HCT116 (cell line): ENCODE results near the gene FAM171A1. TPM values are rescaled to one million over a fixed set of nuclear protein-coding genes. Genes with fewer than 3 reads are reported as not detected.

Experiments used
- ATAC-seq: fragments of 200-7000 bp; cut with Tn5 transposase; 2 replicates; pipeline ENCODE4 v1.9.1; 2020; ENCODE audit warnings: mild to moderate bottlenecking, moderate library complexity
- BruUV-seq: library from RNA; stranded (reverse); fragments of 400-500 nt; replicated peaks from 2 replicates; lab custom pipeline; 2021; lab: Mats Ljungman, UMichigan
- CTCF ChIA-PET: fragments of 300-600 bp; sonication (Branson Sonifier 250); formaldehyde crosslinking; loops from one replicate; lab custom pipeline; 2021; ENCODE audit warnings: antibody characterized with exemption; lab: Charles Lee
- POLR2A ChIA-PET: fragments of 300-600, 350-600 bp; sonication (Branson Sonifier 250); formaldehyde crosslinking; loops from one replicate; lab custom pipeline; 2021; ENCODE audit warnings: antibody characterized with exemption; lab: Charles Lee
- RAD21 ChIA-PET, 2 experiments: fragments of 300-600 bp; sonication (Branson Sonifier 250); formaldehyde crosslinking; loops; one replicate each; lab custom pipeline; 2023; ENCODE audit warnings: low total read pairs in 2 of 2; ENCODE audit not compliant: uncharacterized antibody in 2 of 2, unreplicated experiment in 2 of 2, low non-redundant PET in 1 of 2; lab: Charles Lee
- DNase-seq: peaks from one replicate; pipeline ENCODE4 v3.0.0-alpha.2; 2010; ENCODE audit warnings: low read depth, low spot score
- H2AFZ ChIP-seq: fragments of 200-600 bp; shearing (Covaris generic), sonication (generic); 2 replicates; pipeline ENCODE4 v1.6.1; 2017; ENCODE audit warnings: low read depth, mixed run types, mixed read lengths, antibody characterized with exemption, low read length; ENCODE audit not compliant: poor library complexity, severe bottlenecking
- H3K27ac ChIP-seq: 2 replicates; pipeline ENCODE4 v1.5.1; 2012; ENCODE audit warnings: low read depth, low read length
- H3K27me3 ChIP-seq: fragments of 200-600 bp; sonication (generic); 2 replicates; pipeline ENCODE4 v1.6.1; 2016; ENCODE audit warnings: mixed run types, low read length, mixed read lengths; ENCODE audit not compliant: insufficient read depth
- H3K36me3 ChIP-seq, 2 experiments: fragments of 200-500 bp in 1 of 2; fragments of 200-600 bp in 1 of 2; sonication (Bioruptor generic) in 1 of 2; sonication (generic) in 1 of 2; 2 replicates each; pipeline versions ENCODE4 v1.5.1 to v1.6.1; 2014 to 2016; ENCODE audit warnings: low read length in 2 of 2, inconsistent platforms in 1 of 2, mixed read lengths in 1 of 2, mixed run types in 1 of 2; ENCODE audit not compliant: insufficient read depth in 2 of 2, control insufficient read depth in 1 of 2
- H3K4me1 ChIP-seq, 2 experiments: fragments of 200-600 bp in 1 of 2; sonication (generic) in 1 of 2; 2 replicates each; pipeline versions ENCODE4 v1.5.1 to v1.6.1; 2012 to 2017; ENCODE audit warnings: low read length in 2 of 2, inconsistent platforms in 1 of 2, mild to moderate bottlenecking in 1 of 2, mixed read lengths in 1 of 2, mixed run types in 1 of 2, moderate library complexity in 1 of 2; ENCODE audit not compliant: insufficient read depth in 2 of 2, control insufficient read depth in 1 of 2
- H3K4me2 ChIP-seq: fragments of 200-600 bp; sonication (generic); 2 replicates; pipeline ENCODE4 v1.6.1; 2017; ENCODE audit warnings: mixed run types, low read length, mixed read lengths
- H3K4me3 ChIP-seq, 2 experiments: fragments of 200-600 bp in 1 of 2; sonication (generic) in 1 of 2; replicated peaks in 1 of 2; 2 replicates each; pipeline ENCODE4 v1.5.1; 2011 to 2016; ENCODE audit warnings: low read length in 2 of 2, control low read depth in 1 of 2, low read depth in 1 of 2, mild to moderate bottlenecking in 1 of 2, mixed read lengths in 1 of 2, mixed run types in 1 of 2
- H3K79me2 ChIP-seq: fragments of 200-600 bp; sonication (generic); 2 replicates; pipeline ENCODE4 v1.6.1; 2017; ENCODE audit warnings: mild to moderate bottlenecking, mixed run types, low read length, moderate library complexity, mixed read lengths; ENCODE audit not compliant: insufficient read depth
- H3K9ac ChIP-seq: fragments of 200-600 bp; sonication (generic); 2 replicates; pipeline ENCODE4 v1.6.1; 2016; ENCODE audit warnings: low read length, mixed read lengths
- H3K9me2 ChIP-seq: fragments of 200-600 bp; sonication (generic), shearing (Covaris generic); 2 replicates; pipeline ENCODE4 v1.6.1; 2017; ENCODE audit warnings: mixed run types, mild to moderate bottlenecking, moderate library complexity; ENCODE audit not compliant: insufficient read depth
- H3K9me3 ChIP-seq, 2 experiments: fragments of 200-500 bp in 1 of 2; fragments of 200-600 bp in 1 of 2; sonication (Bioruptor generic) in 1 of 2; sonication (generic) in 1 of 2; 2 replicates each; pipeline ENCODE4 v1.6.1; 2014 to 2017; ENCODE audit warnings: low read length in 2 of 2, mixed read lengths in 2 of 2, inconsistent platforms in 1 of 2, low read depth in 1 of 2, mild to moderate bottlenecking in 1 of 2, mixed run types in 1 of 2, moderate library complexity in 1 of 2; ENCODE audit not compliant: control insufficient read depth in 1 of 2, insufficient read depth in 1 of 2
- H4K20me1 ChIP-seq: fragments of 200-600 bp; sonication (generic), shearing (Covaris generic); 2 replicates; pipeline ENCODE4 v1.6.1; 2017; ENCODE audit warnings: mixed run types, mild to moderate bottlenecking, moderate library complexity; ENCODE audit not compliant: insufficient read depth
- CBX3 ChIP-seq: IDR thresholded peaks from 2 replicates; pipeline ENCODE4 v1.6.1; 2012; ENCODE audit warnings: low read depth
- CEBPB ChIP-seq: IDR thresholded peaks from 2 replicates; pipeline ENCODE4 v1.6.1; 2012; ENCODE audit warnings: low read depth
- EGR1 ChIP-seq: IDR thresholded peaks from 2 replicates; pipeline ENCODE4 v1.6.1; 2012; ENCODE audit warnings: low read depth
- EZH2 ChIP-seq: fragments of 200-600 bp; sonication (generic); IDR thresholded peaks from 2 replicates; pipeline ENCODE4 v1.6.1; 2017; ENCODE audit warnings: antibody characterized with exemption, mixed run types
- EZH2phosphoT487 ChIP-seq: fragments of 200-600 bp; IDR thresholded peaks from 2 replicates; pipeline ENCODE4 v1.6.1; 2018; ENCODE audit warnings: antibody characterized with exemption, borderline replicate concordance
- FOSL1 ChIP-seq: IDR thresholded peaks from 2 replicates; pipeline ENCODE4 v1.6.1; 2012; ENCODE audit warnings: low read depth
- JUND ChIP-seq: IDR thresholded peaks from 2 replicates; pipeline ENCODE4 v1.6.1; 2012
- POLR2AphosphoS5 ChIP-seq: IDR thresholded peaks from 2 replicates; pipeline ENCODE4 v1.6.1; 2011; ENCODE audit warnings: mild to moderate bottlenecking, low read depth, low read length, moderate library complexity
- SIN3A ChIP-seq: IDR thresholded peaks from 2 replicates; pipeline ENCODE4 v1.6.1; 2012; ENCODE audit warnings: low read depth
- SP1 ChIP-seq: IDR thresholded peaks from 2 replicates; pipeline ENCODE4 v1.6.1; 2012; ENCODE audit warnings: low read depth
- TCF7L2 ChIP-seq: IDR thresholded peaks from 2 replicates; pipeline ENCODE4 v1.7.0; 2011; ENCODE audit warnings: borderline replicate concordance, inconsistent platforms; ENCODE audit not compliant: insufficient read depth, insufficient read length; ENCODE audit errors: extremely low read depth
- YY1 ChIP-seq: IDR thresholded peaks from 2 replicates; pipeline ENCODE4 v1.6.1; 2011; ENCODE audit warnings: low read length, low read depth, moderate library complexity, mild to moderate bottlenecking; ENCODE audit not compliant: insufficient replicate concordance; ENCODE audit errors: extremely low read depth
- ZFX ChIP-seq: fragments of 450-650 bp; IDR thresholded peaks from 2 replicates; pipeline ENCODE4 v1.6.1; 2017
- ZNF274 ChIP-seq: fragments of 200-500 bp; sonication (Bioruptor generic); IDR thresholded peaks from 2 replicates; pipeline ENCODE4 v1.6.1; 2014; ENCODE audit warnings: mild to moderate bottlenecking, low read depth, low read length, inconsistent platforms
- intact Hi-C: fragments of 100-400 bp; cut with micrococcal nuclease; formaldehyde crosslinking; loops from 2 replicates; pipeline ENCODE4 v1.10.0; 2022
- total RNA-seq: library from RNA; stranded (reverse); gene quantifications from one replicate; pipeline ENCODE4 v1.2.1, GENCODE V29; 2021; ENCODE audit not compliant: unreplicated experiment
- TF ChIP-seq, protein P1 (sequence below): IDR thresholded peaks from 2 replicates; pipeline ENCODE4 v1.6.1; 2011; ENCODE audit warnings: mild to moderate bottlenecking, low read length, moderate library complexity; ENCODE audit not compliant: insufficient replicate concordance; ENCODE audit errors: extremely low read depth

The FAM171A1 gene
- total RNA-seq, 1 experiment from 2014 or later, result 32.5 TPM

DNA sequence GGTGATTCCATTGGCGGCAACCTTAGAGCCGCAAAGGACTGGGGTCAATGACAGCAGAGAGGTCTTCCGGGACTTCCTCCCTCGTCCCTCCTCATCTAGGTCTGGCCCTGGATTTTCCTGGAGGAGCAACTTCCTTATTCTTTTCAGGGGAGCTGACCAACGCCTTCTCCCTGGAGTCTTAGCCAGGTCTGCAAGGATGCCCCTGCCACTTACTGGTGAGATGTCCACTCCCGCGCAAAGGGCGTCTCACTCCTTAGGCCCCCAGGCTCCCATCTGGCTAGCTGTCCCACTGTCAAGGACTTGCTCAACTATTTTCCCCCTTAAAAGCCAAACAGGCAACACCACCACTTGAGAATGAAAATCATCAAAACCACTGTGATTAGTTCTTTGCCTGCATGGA lies 160.6 kb downstream of the FAM171A1 start:
- Histone ChIP-seq H3K27me3 (no peaks in the 10 kb centered on the region), H3K4me1 (peaks cover 24 to 51% of the 10 kb centered on the region in 2 experiments), H3K27ac (peak overlapping the region; percentile 53; the same call in 1 of the 2 replicates), H3K9me3 (no peaks in the 10 kb centered on the region), H3K36me3 (0 out of 4 replicates have a peak, but pooled peaks cover 0 to 2% of the 10 kb centered on the region in 2 experiments), H4K20me1 (no peaks in the 10 kb centered on the region), H3K79me2 (no peaks in the 10 kb centered on the region), H3K9ac (no peak overlapping the region), H3K9me2 (no peaks in the 10 kb centered on the region), H2AFZ (no peak overlapping the region), H3K4me3 (0 out of 4 replicates have a peak overlapping the region, but pooled peaks of 1 of the 2 experiments have one; percentile 15), H3K4me2 (peak overlapping the region; percentile 60)
- intact Hi-C loops, result loop anchor here (2.0 kb wide), 1 partner anchor 160 kb away; the partner anchor contains the start of gene FAM171A1
- RAD21 ChIA-PET, result no interaction called here
- BruUV-seq, result no TSS peak
- CTCF ChIA-PET, result no interaction called here
- DNase-seq (no peak), ATAC-seq (no peak)
- POLR2A ChIA-PET, result no interaction called here
- TF ChIP-seq EZH2 (no peak), POLR2AphosphoS5 (no peak), EZH2phosphoT487 (no peak), SIN3A (no peak), ZFX (no peak), CEBPB (no peak), YY1 (no peak), EGR1 (no peak), JUND (no peak), CBX3 (no peak), TCF7L2 (no peak), SP1 (no peak), FOSL1 (no peak), ZNF274 (no peak)
- TF ChIP-seq, protein P1, sequence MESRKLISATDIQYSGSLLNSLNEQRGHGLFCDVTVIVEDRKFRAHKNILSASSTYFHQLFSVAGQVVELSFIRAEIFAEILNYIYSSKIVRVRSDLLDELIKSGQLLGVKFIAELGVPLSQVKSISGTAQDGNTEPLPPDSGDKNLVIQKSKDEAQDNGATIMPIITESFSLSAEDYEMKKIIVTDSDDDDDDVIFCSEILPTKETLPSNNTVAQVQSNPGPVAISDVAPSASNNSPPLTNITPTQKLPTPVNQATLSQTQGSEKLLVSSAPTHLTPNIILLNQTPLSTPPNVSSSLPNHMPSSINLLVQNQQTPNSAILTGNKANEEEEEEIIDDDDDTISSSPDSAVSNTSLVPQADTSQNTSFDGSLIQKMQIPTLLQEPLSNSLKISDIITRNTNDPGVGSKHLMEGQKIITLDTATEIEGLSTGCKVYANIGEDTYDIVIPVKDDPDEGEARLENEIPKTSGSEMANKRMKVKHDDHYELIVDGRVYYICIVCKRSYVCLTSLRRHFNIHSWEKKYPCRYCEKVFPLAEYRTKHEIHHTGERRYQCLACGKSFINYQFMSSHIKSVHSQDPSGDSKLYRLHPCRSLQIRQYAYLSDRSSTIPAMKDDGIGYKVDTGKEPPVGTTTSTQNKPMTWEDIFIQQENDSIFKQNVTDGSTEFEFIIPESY, result no peak
